CD14-positive monocyte (primary cell): ENCODE data around the gene UBQLNL. TPM values are rescaled to one million over a fixed set of nuclear protein-coding genes. Genes with fewer than 3 reads are reported as not detected.

Source experiments
- DNase-seq, 3 donors: peaks; one replicate each; pipeline ENCODE4 v3.0.0-alpha.2; 2011 to 2022
- H2AFZ ChIP-seq: 2 replicates; pipeline ENCODE4 v1.6.0; 2012; ENCODE audit warnings: mild to moderate bottlenecking, low read depth, low read length, inconsistent platforms; ENCODE audit not compliant: insufficient read depth, poor library complexity, severe bottlenecking
- H3K27ac ChIP-seq, 2 donors: 1 replicate in 1 of 2; 2 replicates in 1 of 2; pipeline ENCODE4 v1.5.1; 2012 to 2013; ENCODE audit warnings: low read length in 2 of 2, control low read depth in 1 of 2, inconsistent platforms in 1 of 2, low read depth in 1 of 2, mild to moderate bottlenecking in 1 of 2
- H3K27me3 ChIP-seq, 2 donors: one replicate each; pipeline versions ENCODE4 v1.6.0 to v1.6.1; 2011 to 2013; ENCODE audit warnings: low read length in 2 of 2; ENCODE audit not compliant: control insufficient read depth in 2 of 2, insufficient read depth in 2 of 2
- H3K36me3 ChIP-seq, 2 donors: replicated peaks in 1 of 2; 1 replicate in 1 of 2; 2 replicates in 1 of 2; pipeline versions ENCODE4 v1.5.1 to v1.6.1; 2012 to 2013; ENCODE audit warnings: low read length in 2 of 2, control low read depth in 1 of 2, inconsistent platforms in 1 of 2, mild to moderate bottlenecking in 1 of 2; ENCODE audit not compliant: insufficient read depth in 2 of 2, control insufficient read depth in 1 of 2
- H3K4me1 ChIP-seq, 2 donors: 1 replicate in 1 of 2; 2 replicates in 1 of 2; pipeline versions ENCODE4 v1.5.1 to v1.6.1; 2012 to 2013; ENCODE audit warnings: low read length in 2 of 2, control low read depth in 1 of 2, inconsistent platforms in 1 of 2, mild to moderate bottlenecking in 1 of 2, moderate library complexity in 1 of 2; ENCODE audit not compliant: insufficient read depth in 2 of 2, control insufficient read depth in 1 of 2
- H3K4me2 ChIP-seq: replicated peaks from 2 replicates; pipeline ENCODE3; 2012; ENCODE audit warnings: low read length, moderate library complexity, mild to moderate bottlenecking; ENCODE audit not compliant: poor library complexity, severe bottlenecking; ENCODE audit errors: extremely low read depth
- H3K4me3 ChIP-seq, 3 experiments: fragments of 200-600 bp in 1 of 3; sonication (generic) in 1 of 3; replicated peaks in 1 of 3; 1 replicate in 2 of 3; 2 replicates in 1 of 3; pipeline ENCODE4 v1.5.1; 2011 to 2013; ENCODE audit warnings: low read length in 3 of 3, mild to moderate bottlenecking in 3 of 3, control low read depth in 2 of 3, low read depth in 2 of 3, inconsistent platforms in 1 of 3, moderate library complexity in 1 of 3
- H3K79me2 ChIP-seq: 2 replicates; pipeline ENCODE4 v1.6.0; 2012; ENCODE audit warnings: mild to moderate bottlenecking, control low read depth, inconsistent platforms, low read length, moderate library complexity; ENCODE audit not compliant: insufficient read depth
- H3K9ac ChIP-seq: 2 replicates; pipeline ENCODE4 v1.6.0; 2017; ENCODE audit warnings: low read length, mild to moderate bottlenecking; ENCODE audit not compliant: insufficient read depth, poor library complexity, severe bottlenecking
- H3K9me3 ChIP-seq, 2 donors: replicated peaks in 1 of 2; 1 replicate in 1 of 2; 2 replicates in 1 of 2; pipeline versions ENCODE4 v1.5.1 to v1.6.1; 2012 to 2013; ENCODE audit warnings: low read length in 2 of 2, control low read depth in 1 of 2; ENCODE audit not compliant: control insufficient read depth in 1 of 2, insufficient read depth in 1 of 2
- H4K20me1 ChIP-seq: 2 replicates; pipeline ENCODE4 v1.6.0; 2012; ENCODE audit warnings: mild to moderate bottlenecking, low read length, control low read depth, moderate library complexity; ENCODE audit not compliant: insufficient read depth
- H3K27ac Mint-ChIP-seq, 7 donors: one replicate each; pipeline ENCODE4 v1.8.0; 2020; ENCODE audit warnings: mild to moderate bottlenecking in 7 of 7, mixed read lengths in 7 of 7, moderate library complexity in 6 of 7, inconsistent platforms in 2 of 7
- H3K27me3 Mint-ChIP-seq, 3 donors: one replicate each; pipeline ENCODE4 v1.8.0; 2021 to 2022; ENCODE audit warnings: low read depth in 3 of 3, mild to moderate bottlenecking in 3 of 3, mixed read lengths in 3 of 3, moderate library complexity in 3 of 3, inconsistent platforms in 1 of 3
- H3K36me3 Mint-ChIP-seq, 2 donors: one replicate each; pipeline ENCODE4 v1.8.0; 2020; ENCODE audit warnings: mixed read lengths in 2 of 2, inconsistent platforms in 1 of 2, mild to moderate bottlenecking in 1 of 2
- H3K4me1 Mint-ChIP-seq: one replicate; pipeline ENCODE4 v1.8.0; 2020; ENCODE audit warnings: mild to moderate bottlenecking, mixed read lengths
- H3K4me3 Mint-ChIP-seq, 2 donors: one replicate each; pipeline ENCODE4 v1.8.0; 2020; ENCODE audit warnings: mild to moderate bottlenecking in 2 of 2, mixed read lengths in 2 of 2, moderate library complexity in 1 of 2
- H3K9me3 Mint-ChIP-seq, 7 donors: one replicate each; pipeline ENCODE4 v1.8.0; 2020 to 2022; ENCODE audit warnings: mixed read lengths in 7 of 7, mild to moderate bottlenecking in 6 of 7, moderate library complexity in 6 of 7, inconsistent platforms in 2 of 7
- WGBS: methylation state at CpG from one replicate; pipeline ENCODE4 v1.1.5; 2013; ENCODE audit warnings: missing lambda C conversion rate; ENCODE audit not compliant: insufficient coverage; 5-methylcytosine and 5-hydroxymethylcytosine counted together
- intact Hi-C, 2 donors: fragments of 100-400 bp; cut with micrococcal nuclease; formaldehyde crosslinking; loops; one replicate each; pipeline versions ENCODE4 v1.15.0 to v1.15.1; 2023
- polyA plus RNA-seq, 3 donors: library from polyadenylated mRNA; depleted of rRNA in 1 of 3; unstranded in 2 of 3; stranded (reverse) in 1 of 3; fragments of 300-500 nt in 2 of 3; fragments of >200 nt in 1 of 3; fragmentation: Illumina TruSeq in 2 of 3; gene quantifications; 1 replicate in 2 of 3; 2 replicates in 1 of 3; pipeline ENCODE4 v1.2.3, GENCODE V29; 2012 to 2021
- TF ChIP-seq, protein P1 (sequence below): fragments of 200-600 bp; IDR thresholded peaks from one replicate; pipeline ENCODE4 v1.8.0; 2022; ENCODE audit warnings: antibody characterized with exemption, mild to moderate bottlenecking

The UBQLNL gene
- polyA plus RNA-seq, 3 donors, result 0.33 TPM; not detected in 2

DNA sequence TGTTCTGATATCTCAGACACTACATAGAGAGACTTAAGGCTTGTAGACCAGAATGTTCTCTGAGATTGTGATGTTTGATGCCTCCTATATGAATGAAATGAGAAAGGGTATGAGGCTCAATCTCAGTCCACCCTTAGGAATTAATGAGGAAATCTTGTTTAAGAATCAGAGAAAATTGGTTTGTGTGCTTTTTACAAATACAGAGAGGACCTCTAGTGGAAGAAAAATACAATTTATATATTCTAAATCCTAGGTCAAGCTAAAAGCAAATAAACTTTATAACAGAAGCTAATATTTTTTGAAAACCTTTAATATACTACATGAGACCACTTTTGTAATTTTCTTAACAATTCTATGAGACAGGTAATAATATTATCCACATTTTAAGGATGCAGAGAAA, 36.8 kb upstream of the UBQLNL start:
- H3K27ac ChIP-seq, result no peak overlapping the region
- H3K9ac ChIP-seq, result no peak overlapping the region
- H2AFZ ChIP-seq, result no peak overlapping the region
- TF ChIP-seq, protein P1, sequence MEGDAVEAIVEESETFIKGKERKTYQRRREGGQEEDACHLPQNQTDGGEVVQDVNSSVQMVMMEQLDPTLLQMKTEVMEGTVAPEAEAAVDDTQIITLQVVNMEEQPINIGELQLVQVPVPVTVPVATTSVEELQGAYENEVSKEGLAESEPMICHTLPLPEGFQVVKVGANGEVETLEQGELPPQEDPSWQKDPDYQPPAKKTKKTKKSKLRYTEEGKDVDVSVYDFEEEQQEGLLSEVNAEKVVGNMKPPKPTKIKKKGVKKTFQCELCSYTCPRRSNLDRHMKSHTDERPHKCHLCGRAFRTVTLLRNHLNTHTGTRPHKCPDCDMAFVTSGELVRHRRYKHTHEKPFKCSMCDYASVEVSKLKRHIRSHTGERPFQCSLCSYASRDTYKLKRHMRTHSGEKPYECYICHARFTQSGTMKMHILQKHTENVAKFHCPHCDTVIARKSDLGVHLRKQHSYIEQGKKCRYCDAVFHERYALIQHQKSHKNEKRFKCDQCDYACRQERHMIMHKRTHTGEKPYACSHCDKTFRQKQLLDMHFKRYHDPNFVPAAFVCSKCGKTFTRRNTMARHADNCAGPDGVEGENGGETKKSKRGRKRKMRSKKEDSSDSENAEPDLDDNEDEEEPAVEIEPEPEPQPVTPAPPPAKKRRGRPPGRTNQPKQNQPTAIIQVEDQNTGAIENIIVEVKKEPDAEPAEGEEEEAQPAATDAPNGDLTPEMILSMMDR, result no peak
- H3K9me3 ChIP-seq, result no peaks in the 10 kb centered on the region
- H3K36me3 ChIP-seq, result no peaks in the 10 kb centered on the region
- no peak overlapping the region for H3K4me2 ChIP-seq
- no peak overlapping the region for H3K4me3 ChIP-seq
- no peaks in the 10 kb centered on the region for H3K4me1 Mint-ChIP-seq
- H3K27ac Mint-ChIP-seq, result no peak overlapping the region
- no peaks in the 10 kb centered on the region for H3K4me1 ChIP-seq
- no peak for DNase-seq
- no peak overlapping the region for H3K4me3 Mint-ChIP-seq
- H3K36me3 Mint-ChIP-seq, result no peaks in the 10 kb centered on the region
- H4K20me1 ChIP-seq, result no peaks in the 10 kb centered on the region
- peaks cover 0 to 2% (median 0%) of the 10 kb centered on the region in 3 donors for H3K27me3 Mint-ChIP-seq
- H3K9me3 Mint-ChIP-seq, result peaks cover 0 to 3% (median 0%) of the 10 kb centered on the region in 7 donors
- no peaks in the 10 kb centered on the region for H3K79me2 ChIP-seq
- intact Hi-C loops, result no loop called here
- H3K27me3 ChIP-seq, result no peaks in the 10 kb centered on the region

DNA sequence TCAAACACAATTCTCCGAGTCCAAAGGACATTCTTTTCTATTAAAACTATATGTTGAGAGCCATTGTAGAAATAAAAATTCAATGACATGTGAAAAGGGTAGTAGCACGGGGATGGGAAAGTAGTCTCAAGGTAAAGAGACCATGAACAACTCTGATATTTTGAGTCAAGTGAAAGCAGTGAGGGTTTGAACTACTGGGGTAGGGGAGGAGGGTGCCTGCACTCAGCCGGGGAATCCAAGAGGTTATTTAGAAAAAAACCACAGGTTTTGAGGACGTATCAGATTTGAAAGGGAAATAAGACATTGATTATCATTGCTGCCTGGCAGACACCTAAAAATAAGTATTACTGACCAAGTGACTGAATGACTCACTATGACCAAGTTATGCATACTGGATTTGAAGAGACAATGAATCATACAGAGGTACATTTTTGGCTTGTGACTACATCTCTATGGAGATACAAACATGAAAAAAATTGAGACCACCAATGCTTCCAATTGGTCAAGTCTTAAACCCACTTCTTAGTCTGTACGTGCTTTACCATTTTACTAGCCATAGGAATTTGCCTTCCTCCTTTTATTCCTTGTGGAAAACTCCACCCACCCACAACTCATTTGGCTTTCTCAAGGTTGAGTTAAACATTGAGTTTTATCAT, 34.1 kb upstream of the UBQLNL start:
- no peaks in the 10 kb centered on the region for H3K79me2 ChIP-seq
- WGBS, result 100% methylated on average over 1 of the region's 5 CpGs
- no peaks in the 10 kb centered on the region for H4K20me1 ChIP-seq
- DNase-seq, result no peak
- intact Hi-C loops, result no loop called here
- no peaks in the 10 kb centered on the region for H3K27me3 ChIP-seq
- Mint-ChIP-seq H3K9me3 (peaks cover 0 to 3% (median 0%) of the 10 kb centered on the region in 7 donors), H3K36me3 (no peaks in the 10 kb centered on the region), H3K4me3 (no peak overlapping the region), H3K4me1 (no peaks in the 10 kb centered on the region), H3K27ac (no peak overlapping the region), H3K27me3 (peaks cover 0 to 2% (median 0%) of the 10 kb centered on the region in 3 donors)
- no peak overlapping the region for H3K27ac ChIP-seq
- no peaks in the 10 kb centered on the region for H3K4me1 ChIP-seq
- no peaks in the 10 kb centered on the region for H3K36me3 ChIP-seq
- H3K9ac ChIP-seq, result no peak overlapping the region
- no peak overlapping the region for H2AFZ ChIP-seq
- no peaks in the 10 kb centered on the region for H3K9me3 ChIP-seq
- TF ChIP-seq, protein P1, result no peak
- H3K4me2 ChIP-seq, result no peak overlapping the region
- H3K4me3 ChIP-seq, result no peak overlapping the region
